Myometrial cell (primary cell): Measurements from ENCODE around the gene TPSAB1. TPM values are rescaled to one million over a fixed set of nuclear protein-coding genes. Genes with fewer than 3 reads are reported as not detected.

ENCODE experiments used
- total RNA-seq: library from RNA; depleted of rRNA; stranded (reverse); fragments of >200 nt; gene quantifications from 2 replicates; pipeline ENCODE4 v1.2.3, GENCODE V29; 2015

The TPSAB1 gene
- total RNA-seq = not detected in 2 replicates

GRCh38 chr16:1240436-1240835 is at the start of gene TPSAB1:
TSS of gene TPSAB1 (plus strand) at chr16:1240705. CDS start at chr16:1240939, 234 bp downstream.

GRCh38 chr16:1225051-1225451 is 15.5 kb upstream of the TPSAB1 start, which contains the start of gene TPSG1:
TSS of gene TPSG1 (minus strand) at chr16:1225268. CDS start at chr16:1225252, 16 bp downstream.

GRCh38 chr16:1230084-1230470 is 10.4 kb upstream of the TPSAB1 start, which contains the start of gene TPSB2:
TSS of gene TPSB2 (minus strand) at chr16:1230184. CDS start at chr16:1229951, 233 bp downstream.

GRCh38 chr16:1255276-1256122 is 15.0 kb downstream of the TPSAB1 start, which contains the start of gene TPSD1:
TSS of gene TPSD1 (plus strand) at chr16:1256069. CDS start at chr16:1256281, 212 bp downstream.

Other genes starting within 250 kb of the TPSAB1 start
- gene SSTR5, start 168.0 kb upstream of the TPSAB1 start, total RNA-seq = not detected in 2 replicates
- gene C1QTNF8, start 144.5 kb upstream of the TPSAB1 start, total RNA-seq = not detected in 2 replicates
- gene CACNA1H, start 87.6 kb upstream of the TPSAB1 start, total RNA-seq = 8.7 and 9.2 TPM in 2 replicates
- not detected in 2 replicates for gene TPSG1, start 15.4 kb upstream of the TPSAB1 start, total RNA-seq
- not detected in 2 replicates for gene TPSB2, start 10.5 kb upstream of the TPSAB1 start, total RNA-seq
- not detected in 2 replicates for gene TPSD1, start 15.4 kb downstream of the TPSAB1 start, total RNA-seq
- gene UBE2I, start 68.9 kb downstream of the TPSAB1 start, total RNA-seq = 69.6 and 90.8 TPM in 2 replicates
- gene BAIAP3, start 92.9 kb downstream of the TPSAB1 start, total RNA-seq = 0.53 and 1.4 TPM in 2 replicates
- 111 and 113 TPM in 2 replicates for gene TSR3, start 111.2 kb downstream of the TPSAB1 start, total RNA-seq
- gene GNPTG, start 111.2 kb downstream of the TPSAB1 start, total RNA-seq = 34.7 and 62.6 TPM in 2 replicates
- 5.8 and 10.4 TPM in 2 replicates for gene UNKL, start 174.0 kb downstream of the TPSAB1 start, total RNA-seq
- 15.0 and 26.4 TPM in 2 replicates for gene UQCC4, start 180.0 kb downstream of the TPSAB1 start, total RNA-seq
- not detected in 2 replicates for gene PERCC1, start 190.4 kb downstream of the TPSAB1 start, total RNA-seq
- not detected in 2 replicates for gene CCDC154, start 203.9 kb downstream of the TPSAB1 start, total RNA-seq
- 41.6 and 50.5 TPM in 2 replicates for gene CLCN7, start 234.3 kb downstream of the TPSAB1 start, total RNA-seq
- 0.58 TPM in 1 of 2 replicates, not detected in the other for gene PTX4, start 248.2 kb downstream of the TPSAB1 start, total RNA-seq